Endothelial cell of umbilical vein (primary cell): ENCODE results near the gene MCM3AP. TPM values are rescaled to one million over a fixed set of nuclear protein-coding genes. Genes with fewer than 3 reads are reported as not detected.

Experiments used
- BruUV-seq: library from RNA; stranded (reverse); fragments of 400-500 nt; replicated peaks from 2 replicates; lab custom pipeline; 2021; lab: Mats Ljungman, UMichigan
- CTCF ChIA-PET: fragments of 300-600, 350-600 bp; sonication (Branson Sonifier 250); formaldehyde crosslinking; loops from one replicate; lab custom pipeline; 2021; ENCODE audit warnings: antibody characterized with exemption, inconsistent platforms; lab: Charles Lee
- POLR2A ChIA-PET: fragments of 300-600, 350-600 bp; sonication (Branson Sonifier 250); formaldehyde crosslinking; loops from one replicate; lab custom pipeline; 2021; ENCODE audit warnings: antibody characterized with exemption, inconsistent platforms; lab: Charles Lee
- DNase-seq: peaks from one replicate; pipeline ENCODE4 v3.0.0-alpha.2; 2011; ENCODE audit warnings: low read depth, low spot score
- FAIRE-seq: peaks from 2 replicates; lab custom pipeline; 2011; peaks lifted over from hg19 to GRCh38; lab: Jason Lieb, UNC
- H2AFZ ChIP-seq: 2 replicates; pipeline ENCODE4 v1.6.0; 2012; ENCODE audit warnings: low read depth, low read length, control low read depth, inconsistent platforms
- H3K27ac ChIP-seq: 2 replicates; pipeline ENCODE4 v1.5.1; 2011; ENCODE audit warnings: low read depth, mild to moderate bottlenecking, control low read depth, low read length, moderate library complexity; ENCODE audit not compliant: insufficient read depth
- H3K27me3 ChIP-seq, 2 experiments: 2 replicates each; pipeline versions ENCODE4 v1.6.0 to v1.6.1; 2011; ENCODE audit warnings: low read length in 2 of 2, mixed read lengths in 1 of 2; ENCODE audit not compliant: control insufficient read depth in 2 of 2, insufficient read depth in 2 of 2
- H3K36me3 ChIP-seq, 2 experiments: 2 replicates in 1 of 2; 3 replicates in 1 of 2; pipeline ENCODE4 v1.5.1; 2011; ENCODE audit warnings: low read length in 2 of 2, mild to moderate bottlenecking in 1 of 2, moderate library complexity in 1 of 2; ENCODE audit not compliant: control insufficient read depth in 2 of 2, insufficient read depth in 2 of 2; ENCODE audit errors: extremely low read depth in 1 of 2
- H3K4me1 ChIP-seq: 3 replicates; pipeline ENCODE4 v1.5.1; 2011; ENCODE audit warnings: mild to moderate bottlenecking, low read length; ENCODE audit not compliant: control insufficient read depth, insufficient read depth; ENCODE audit errors: extremely low read depth
- H3K4me2 ChIP-seq: 2 replicates; pipeline ENCODE4 v1.6.1; 2011; ENCODE audit warnings: low read length, control low read depth, mixed read lengths; ENCODE audit not compliant: insufficient read depth
- H3K4me3 ChIP-seq, 3 experiments: fragments of 200-600 bp in 1 of 3; sonication (generic), shearing (Covaris generic) in 1 of 3; replicated peaks in 1 of 3; 2 replicates each; pipeline ENCODE4 v1.5.1; 2011 to 2016; ENCODE audit warnings: control low read depth in 3 of 3, low read length in 3 of 3, mild to moderate bottlenecking in 2 of 3, inconsistent platforms in 1 of 3, low read depth in 1 of 3, moderate library complexity in 1 of 3; ENCODE audit not compliant: insufficient read depth in 1 of 3
- H3K79me2 ChIP-seq: 2 replicates; pipeline ENCODE4 v1.6.0; 2012; ENCODE audit warnings: low read length, inconsistent platforms; ENCODE audit not compliant: control insufficient read depth, insufficient read depth
- H3K9ac ChIP-seq: replicated peaks from 2 replicates; pipeline ENCODE3; 2011; ENCODE audit warnings: low read length, control low read depth; ENCODE audit not compliant: insufficient read depth; ENCODE audit errors: extremely low read depth
- H3K9me1 ChIP-seq: replicated peaks from 3 replicates; pipeline ENCODE4 v1.6.0; 2011; ENCODE audit warnings: mild to moderate bottlenecking, low read length; ENCODE audit not compliant: control insufficient read depth, insufficient read depth; ENCODE audit errors: extremely low read depth
- H3K9me3 ChIP-seq: replicated peaks from 2 replicates; pipeline ENCODE4 v1.5.1; 2012; ENCODE audit warnings: low read length, inconsistent platforms; ENCODE audit not compliant: control insufficient read depth, insufficient read depth
- H4K20me1 ChIP-seq: replicated peaks from 2 replicates; pipeline ENCODE3; 2011; ENCODE audit warnings: mild to moderate bottlenecking, low read length; ENCODE audit not compliant: control insufficient read depth, insufficient read depth; ENCODE audit errors: extremely low read depth
- CTCF ChIP-seq, 2 donors: IDR thresholded peaks; 1 replicate in 1 of 2; 2 replicates in 1 of 2; pipeline ENCODE4 v1.5.1; 2011; ENCODE audit warnings: low read length in 2 of 2, mild to moderate bottlenecking in 2 of 2, moderate library complexity in 2 of 2, control low read depth in 1 of 2, inconsistent platforms in 1 of 2, low read depth in 1 of 2; ENCODE audit not compliant: insufficient read depth in 1 of 2; ENCODE audit errors: extremely low read depth in 1 of 2
- EZH2 ChIP-seq: IDR thresholded peaks from 2 replicates; pipeline ENCODE4 v1.6.1; 2012; ENCODE audit warnings: borderline replicate concordance, low read depth, mild to moderate bottlenecking, moderate library complexity, low read length, inconsistent platforms; ENCODE audit not compliant: severe bottlenecking
- FOS ChIP-seq: IDR thresholded peaks from 2 replicates; pipeline ENCODE4 v1.6.1; 2011; ENCODE audit warnings: mild to moderate bottlenecking, low read length, moderate library complexity, borderline replicate concordance; ENCODE audit not compliant: insufficient read depth
- GATA2 ChIP-seq: IDR thresholded peaks from 2 replicates; pipeline ENCODE4 v1.7.0; 2011; ENCODE audit warnings: low read depth, mild to moderate bottlenecking, moderate library complexity, mixed read lengths, low read length; ENCODE audit not compliant: insufficient read length, insufficient read depth
- JUN ChIP-seq: IDR thresholded peaks from 2 replicates; pipeline ENCODE4 v1.6.1; 2011; ENCODE audit warnings: borderline replicate concordance, low read depth; ENCODE audit not compliant: insufficient read length, insufficient read depth
- MYC ChIP-seq: IDR thresholded peaks from one replicate; pipeline ENCODE4 v1.6.1; 2011; ENCODE audit warnings: mild to moderate bottlenecking, low read depth, low read length
- POLR2A ChIP-seq: IDR thresholded peaks from 2 replicates; pipeline ENCODE4 v1.6.1; 2012; ENCODE audit warnings: low read depth, mild to moderate bottlenecking, control low read depth, low read length
- POLR2AphosphoS5 ChIP-seq: IDR thresholded peaks from 2 replicates; pipeline ENCODE4 v1.6.1; 2012; ENCODE audit warnings: low read depth, mild to moderate bottlenecking, control low read depth, low read length, moderate library complexity; ENCODE audit not compliant: insufficient read depth
- dilution Hi-C: fragments of 300-500 bp; cut with MboI; formaldehyde crosslinking; loops from one replicate; pipeline ENCODE4 v1.15.0; 2019; ENCODE audit warnings: low sequenced_read_pairs; ENCODE audit not compliant: extremely low pct_ligation_motif_present
- intact Hi-C: fragments of 100-400 bp; cut with micrococcal nuclease; formaldehyde crosslinking; loops from one replicate; pipeline ENCODE4 v1.10.0; 2022
- polyA plus RNA-seq, 4 experiments: library from polyadenylated mRNA; depleted of rRNA in 3 of 4; stranded (reverse) in 3 of 4; unstranded in 1 of 4; fragments of >200 nt; gene quantifications; 2 replicates each; pipeline versions ENCODE4 v1.2.1 to v1.2.3, GENCODE V29; 2011 to 2012; ENCODE audit warnings: missing spikeins in 1 of 4
- total RNA-seq: library from RNA; stranded (reverse); gene quantifications from 2 replicates; pipeline ENCODE4 v1.2.3, GENCODE V29; 2021
- TF ChIP-seq, protein P1 (sequence below): IDR thresholded peaks from 2 replicates; pipeline ENCODE4 v1.6.1; 2011; ENCODE audit not compliant: insufficient read depth, insufficient read length

The MCM3AP gene
- total and polyA plus RNA-seq, 2 donors (not counting 3 experiments of a cell fraction or from before 2014, with no cell fraction given), result 37.9 to 115 TPM

DNA sequence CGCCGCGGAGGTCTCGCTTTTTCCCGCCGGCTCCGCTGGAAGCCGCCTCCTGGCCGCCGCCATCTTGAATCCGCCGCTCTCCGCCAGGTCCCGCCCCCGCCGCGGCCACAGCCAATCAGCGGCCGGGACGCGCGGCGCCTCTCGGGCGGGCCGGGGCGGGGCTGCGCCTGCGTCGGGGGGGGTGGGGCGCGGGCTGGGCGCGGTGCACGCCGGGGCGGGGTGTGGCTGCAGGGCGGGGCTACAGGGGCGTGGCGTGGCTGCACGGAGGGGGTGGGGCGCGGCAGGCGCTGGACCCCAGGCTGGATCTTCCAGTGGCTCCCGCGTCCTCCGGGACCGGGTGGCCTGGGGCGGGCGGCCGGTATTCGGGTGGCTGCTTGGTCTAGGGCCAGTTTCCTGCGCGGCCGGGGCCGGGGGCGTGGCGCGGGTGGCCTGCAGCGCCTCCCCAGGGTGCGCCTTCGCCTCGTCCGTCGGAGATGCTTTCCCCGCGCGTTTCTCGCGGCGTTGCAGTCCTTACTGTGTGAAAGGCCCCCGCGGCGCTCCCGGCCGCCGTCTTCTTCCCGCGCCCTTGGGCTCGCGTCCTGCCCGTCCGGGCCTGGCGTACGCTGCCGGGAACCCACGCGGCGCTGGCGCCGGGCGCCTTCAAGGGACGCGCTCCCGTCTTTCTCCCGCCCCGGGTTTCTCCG, 39.1 kb upstream of the MCM3AP start:
- ChIA-PET CTCF (interaction anchor here (0.9 to 1.8 kb wide), 7 partner anchors 10 to 315 kb away, joined by 3 to 14 read pairs (median 4); partner anchors contain the start of genes MCM3AP and YBEY), POLR2A (no interaction called here)
- peak overlapping the region; percentile 56 for H2AFZ ChIP-seq
- H3K27me3 ChIP-seq, result no peaks in the 10 kb centered on the region
- TF ChIP-seq POLR2AphosphoS5 (peak; percentile 52), EZH2 (no peak), MYC (no peak), CTCF (IDR thresholded peaks at IDR 0.05; ENCODE audit: extremely low read depth in 1 of 2, insufficient read depth in 1 of 2, low read depth in 1 of 2, low read length in 2 of 2) (peak in 1 of 2 donors; percentile 22), POLR2A (peak; percentile 60), GATA2 (no peak), FOS (no peak), JUN (no peak)
- TF ChIP-seq, protein P1, sequence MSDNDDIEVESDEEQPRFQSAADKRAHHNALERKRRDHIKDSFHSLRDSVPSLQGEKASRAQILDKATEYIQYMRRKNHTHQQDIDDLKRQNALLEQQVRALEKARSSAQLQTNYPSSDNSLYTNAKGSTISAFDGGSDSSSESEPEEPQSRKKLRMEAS, result no peak
- dilution Hi-C loops, result no loop called here
- intact Hi-C loops, result loop anchor here (2.0 to 5.0 kb wide), 4 partner anchors 96 to 354 kb away; partner anchors contain the start of gene LSS
- FAIRE-seq (peak; percentile 59), DNase-seq (peak; percentile 76)
- no TSS peak for BruUV-seq
- H4K20me1 ChIP-seq, result no peaks in the 10 kb centered on the region
- peak overlapping the region; percentile 83 for H3K4me2 ChIP-seq
- no peaks in the 10 kb centered on the region for H3K9me1 ChIP-seq
- peak overlapping the region; percentile 84 for H3K27ac ChIP-seq
- H3K9me3 ChIP-seq, result no peaks in the 10 kb centered on the region
- H3K4me1 ChIP-seq, result peaks cover 29% of the 10 kb centered on the region
- H3K36me3 ChIP-seq, result peaks cover 2 to 3% of the 10 kb centered on the region in 2 experiments
- peak overlapping the region; percentile 65 to 99 (median 69) for H3K4me3 ChIP-seq
- peak overlapping the region; percentile 90 for H3K9ac ChIP-seq
- peaks cover 62% of the 10 kb centered on the region for H3K79me2 ChIP-seq
